K562 (cell line): Measurements from ENCODE around the gene MLF1. TPM values are rescaled to one million over a fixed set of nuclear protein-coding genes. Genes with fewer than 3 reads are reported as not detected.

Experiments used
- ARID4B ChIP-seq: sonication (generic); formaldehyde crosslinking; IDR thresholded peaks from 2 replicates; pipeline ENCODE4 v1.8.0; 2022; ENCODE audit warnings: mild to moderate bottlenecking, missing genetic modification reagents
- ETS2 ChIP-seq: IDR thresholded peaks from 2 replicates; pipeline ENCODE4 v1.6.1; 2016; ENCODE audit warnings: borderline replicate concordance, missing genetic modification characterization, mild to moderate bottlenecking, moderate library complexity, missing compliant biosample characterization; ENCODE audit not compliant: poor library complexity, severe bottlenecking
- GABPB2 ChIP-seq: fragments of 250-450 bp; sonication (Bioruptor Pico); conservative IDR thresholded peaks from 2 replicates; pipeline ENCODE4 v1.5.1; 2021; ENCODE audit warnings: mild to moderate bottlenecking
- KDM2B ChIP-seq: fragments of 250-450 bp; sonication (Bioruptor Pico); IDR thresholded peaks from 2 replicates; pipeline ENCODE4 v1.8.0; 2021; ENCODE audit warnings: mild to moderate bottlenecking, moderate library complexity
- KDM4B ChIP-seq, 2 experiments: fragments of 450-650 bp in 1 of 2; sonication (generic) in 1 of 2; IDR thresholded peaks; 2 replicates each; pipeline ENCODE4 v1.6.1; 2016 to 2017; ENCODE audit warnings: borderline replicate concordance in 2 of 2, antibody characterized with exemption in 1 of 2, low read depth in 1 of 2, mild to moderate bottlenecking in 1 of 2
- L3MBTL2 ChIP-seq: fragments of 450-650 bp; IDR thresholded peaks from 2 replicates; pipeline ENCODE4 v1.6.1; 2016; ENCODE audit warnings: mild to moderate bottlenecking, moderate library complexity
- NELFE ChIP-seq: IDR thresholded peaks from 2 replicates; pipeline ENCODE4 v1.6.1; 2011; ENCODE audit warnings: mild to moderate bottlenecking; ENCODE audit not compliant: insufficient read depth, insufficient read length
- NFXL1 ChIP-seq: fragments of 450-650 bp; formaldehyde crosslinking; IDR thresholded peaks from 2 replicates; pipeline ENCODE4 v1.4.0; 2021; ENCODE audit warnings: mild to moderate bottlenecking
- RUNX1 ChIP-seq: sonication (generic); IDR thresholded peaks from 2 replicates; pipeline ENCODE4 v1.6.1; 2016; ENCODE audit warnings: antibody characterized with exemption, low read depth
- SLC30A9 ChIP-seq: fragments of 250-450 bp; sonication (Bioruptor Pico); IDR thresholded peaks from 2 replicates; pipeline ENCODE4 v1.8.0; 2022; ENCODE audit warnings: mild to moderate bottlenecking, moderate library complexity
- ZBTB1 ChIP-seq: sonication (generic); formaldehyde crosslinking; IDR thresholded peaks from 2 replicates; pipeline ENCODE4 v1.8.1; 2023; ENCODE audit warnings: missing genetic modification reagents, low read depth, mild to moderate bottlenecking, borderline replicate concordance
- ZBTB12 ChIP-seq: fragments of 250-450 bp; sonication (Bioruptor Pico); IDR thresholded peaks from 2 replicates; pipeline ENCODE4 v1.4.0; 2020
- ZBTB49 ChIP-seq: sonication (generic); formaldehyde crosslinking; IDR thresholded peaks from 2 replicates; pipeline ENCODE4 v1.8.0; 2022; ENCODE audit warnings: missing genetic modification reagents, mild to moderate bottlenecking, borderline replicate concordance
- ZNF224 ChIP-seq: sonication (generic); formaldehyde crosslinking; IDR thresholded peaks from 2 replicates; pipeline ENCODE4 v1.8.0; 2022; ENCODE audit warnings: mild to moderate bottlenecking, missing genetic modification reagents
- ZNF324 ChIP-seq: fragments of 250-450 bp; sonication (Bioruptor Pico); IDR thresholded peaks from 2 replicates; pipeline ENCODE4 v1.4.0; 2020; ENCODE audit warnings: mild to moderate bottlenecking
- ZNF592 ChIP-seq: fragments of 450-650 bp; IDR thresholded peaks from 2 replicates; pipeline ENCODE4 v1.6.1; 2017; ENCODE audit warnings: antibody characterized with exemption, mild to moderate bottlenecking
- polyA plus RNA-seq, 8 experiments: library from polyadenylated mRNA; depleted of rRNA in 4 of 8; stranded (reverse) in 5 of 8; unstranded in 3 of 8; fragments of >200 nt; fragmentation: Nextera tagmentation in 2 of 8; fragmentation: Illumina TruSeq in 1 of 8; extraction: Ambion mirVana in 2 of 8; extraction: Trizol in 1 of 8; gene quantifications; 2 replicates each; pipeline versions ENCODE4 v1.2.1 to v1.2.3, GENCODE V29; 2011 to 2014; ENCODE audit warnings: inconsistent platforms in 1 of 8, missing spikeins in 1 of 8
- total RNA-seq, 7 experiments: library from RNA; depleted of rRNA in 6 of 7; stranded (reverse); fragments of >200 nt in 6 of 7; fragmentation: Illumina TruSeq in 2 of 7; extraction: Trizol in 2 of 7; gene quantifications; 2 replicates each; pipeline versions ENCODE4 v1.2.1 to v1.2.3, GENCODE V29; 2011 to 2021; ENCODE audit warnings: low replicate concordance in 1 of 7

The MLF1 gene
- total and polyA plus RNA-seq, 9 of the 15 experiments (the other 6 are each of a cell fraction or from before 2014, with no cell fraction given), result 20.4 to 71.0 (median 27.1) TPM

- TF ChIP-seq NELFE (no peak), SLC30A9 (CRISPR knock-in tag) (no peak), L3MBTL2 (peak; percentile 57), ZBTB12 (CRISPR knock-in tag) (no peak), RUNX1 (no peak), KDM2B (CRISPR knock-in tag) (no peak), ZNF324 (no peak), ETS2 (tag) (no peak), KDM4B (IDR thresholded peaks at IDR 0.05; ENCODE audit: borderline replicate concordance in 2 of 2, low read depth in 1 of 2) (peak in 1 of 2 experiments; percentile 86; a peak in 1 of 4 replicates), ZNF224 (no peak), ZBTB49 (CRISPR knock-in tag) (no peak), NFXL1 (CRISPR knock-in tag) (0 out of 2 replicates have a peak, but pooled peaks have one; percentile 14), GABPB2 (no peak), ZNF592 (no peak), ARID4B (CRISPR knock-in tag) (peak; percentile 92), ZBTB1 (peak; percentile 90)
Measured at GRCh38 chr3:158644345-158644908, 73.4 kb downstream of the MLF1 start, which contains the start of gene GFM1 (continued).
